Measurements from ENCODE around the gene AQP10. TPM values are rescaled to one million over a fixed set of nuclear protein-coding genes. Genes with fewer than 3 reads are reported as not detected.

The AQP10 gene
- total and polyA plus RNA-seq, 10 of the 15 experiments (the other 5 are each of a cell fraction or from before 2014, with no cell fraction given) = not detected

GRCh38 chr1:154328318-154329151 is 7.6 kb downstream of the AQP10 start (continued):
- 0 out of 2 replicates have a peak, but pooled peaks have one; percentile 24 for TF ChIP-seq ZNF687 (IDR thresholded peaks at IDR 0.05)
- peak; percentile 51 for TF ChIP-seq GATAD2B (conservative IDR thresholded peaks at IDR 0.05; ENCODE audit: low read depth)
- peak in 1 of 2 experiments; percentile 84; a peak in 2 of 4 replicates for TF ChIP-seq BHLHE40 (IDR thresholded peaks at IDR 0.05; ENCODE audit: borderline replicate concordance in 1 of 2, low read depth in 2 of 2, low read length in 1 of 2)
- TF ChIP-seq NR2F1 (conservative IDR thresholded peaks at IDR 0.05) = peak; percentile 52; the same call in 1 of the 2 replicates

GRCh38 chr1:154329152-154329521 is 8.2 kb downstream of the AQP10 start:
- no peak for DNase-seq (ENCODE audit: low read depth, low spot score)
- no peak overlapping the region for H3K27ac ChIP-seq (ENCODE audit: control insufficient read depth, insufficient read depth)
- no TSS peak for BruUV-seq (replicated peaks)
- no peak for ATAC-seq
- no peaks in the 10 kb centered on the region for H3K9me3 ChIP-seq (replicated peaks; ENCODE audit: control insufficient read depth, insufficient read depth, low read length)
- ChIA-PET RAD21 (ENCODE audit: unreplicated experiment) (interaction anchor here (0.9 to 1.4 kb wide), 5 partner anchors 23 to 150 kb away, joined by 3 to 4 read pairs (median 4); no protein-coding TSS in a partner anchor), POLR2A (interaction anchor here (1.2 kb wide), 1 partner anchor 106 kb away, joined by 3 read pairs; no protein-coding TSS in a partner anchor), SMC1A (ENCODE audit: uncharacterized antibody, unreplicated experiment) (interaction anchor here (1.1 to 1.5 kb wide), 2 partner anchors 51 to 75 kb away, joined by 3 read pairs; no protein-coding TSS in a partner anchor), CTCF (interaction anchor here (0.6 to 2.2 kb wide), 10 partner anchors 15 to 801 kb away, joined by 3 to 8 read pairs (median 3); no protein-coding TSS in a partner anchor)
- H3K36me3 ChIP-seq (ENCODE audit: control insufficient read depth in 2 of 2, insufficient read depth in 2 of 2, low read length in 1 of 2) = peaks cover 0 to 7% of the 10 kb centered on the region in 2 experiments; a peak in 2 of 4 replicates
- in situ Hi-C loops (cut with MboI) = no loop called here
- no peak for FAIRE-seq
- H4K20me1 ChIP-seq (ENCODE audit: control insufficient read depth, insufficient read depth) = no peaks in the 10 kb centered on the region
- intact Hi-C loops (cut with micrococcal nuclease; ENCODE audit: unreplicated experiment) = loop anchor here (5.0 kb wide), 1 partner anchor 113 kb away; no protein-coding TSS in a partner anchor
- no peak overlapping the region for H3K9ac ChIP-seq (ENCODE audit: control insufficient read depth, insufficient read depth, low read length)
- H3K4me3 ChIP-seq = 0 out of 2 replicates have a peak overlapping the region, but pooled peaks have one; percentile 77
- TF ChIP-seq HCFC1 (IDR thresholded peaks at IDR 0.05; ENCODE audit: low read length) = no peak
- peak in 1 of 3 experiments; percentile 8; a peak in 1 of 6 replicates for TF ChIP-seq CTCF (IDR thresholded peaks at IDR 0.05 in 2 of 3, conservative IDR thresholded peaks at IDR 0.05 in 1 of 3; ENCODE audit: control insufficient read depth in 2 of 3, extremely low read depth in 1 of 3, insufficient read depth in 1 of 3, low read depth in 3 of 3, low read length in 3 of 3)
- no peak overlapping the region; the same call in 1 of the 2 replicates for H3K4me2 ChIP-seq (ENCODE audit: control insufficient read depth, insufficient read depth)
- 86% methylated on average over 6 of the region's 6 CpGs for WGBS (ENCODE audit: insufficient coverage, insufficient replicate concordance, low lambda C conversion rate, missing lambda C conversion rate)
- no peak overlapping the region for H2AFZ ChIP-seq (ENCODE audit: control insufficient read depth, low read depth, low read length)
- no peaks in the 10 kb centered on the region for H3K27me3 ChIP-seq (replicated peaks in 1 of 2; ENCODE audit: control insufficient read depth in 2 of 2, insufficient read depth in 2 of 2, low read length in 1 of 2)
- peaks cover 23% of the 10 kb centered on the region for H3K4me1 ChIP-seq (ENCODE audit: control insufficient read depth, insufficient read depth, low read length)
- H3K79me2 ChIP-seq (ENCODE audit: control insufficient read depth, insufficient read depth, low read length) = peaks cover 4% of the 10 kb centered on the region

Measured in GM12878 (cell line).